Measurements from ENCODE around the gene VGLL4. TPM values are rescaled to one million over a fixed set of nuclear protein-coding genes. Genes with fewer than 3 reads are reported as not detected.

VGLL4 gene
- total RNA-seq, 1 experiment from 2014 or later: 46.3 TPM

GRCh38 chr3:11655196-11655928 lies 11.6 kb upstream of the VGLL4 start:
- no peaks in the 10 kb centered on the region for H3K36me3 ChIP-seq (ENCODE audit: low read depth, low read length)
- POLR2A ChIA-PET (ENCODE audit: unreplicated experiment): no interaction called here
- no peak overlapping the region for H3K9ac ChIP-seq (ENCODE audit: low read length)
- H3K79me2 ChIP-seq (ENCODE audit: low read length): peaks cover 11% of the 10 kb centered on the region; the same call in 1 of the 2 replicates
- H3K9me3 ChIP-seq (ENCODE audit: low read length): no peaks in the 10 kb centered on the region
- H3K4me3 ChIP-seq (ENCODE audit: low read length): no peak overlapping the region
- H4K20me1 ChIP-seq (ENCODE audit: low read length): no peaks in the 10 kb centered on the region
- peak; percentile 64 for TF ChIP-seq CTCF (conservative IDR thresholded peaks at IDR 0.05; ENCODE audit: low read depth, low read length)
- TF ChIP-seq EZH2phosphoT487 (IDR thresholded peaks at IDR 0.05; ENCODE audit: borderline replicate concordance, low read length): no peak
- H3K4me1 ChIP-seq (ENCODE audit: insufficient read depth, low read length): no peaks in the 10 kb centered on the region
- CTCF ChIA-PET: no interaction called here
- ATAC-seq (peak; percentile 33; the same call in 1 of the 2 replicates), DNase-seq (peak; percentile 31)
- H3K27me3 ChIP-seq (ENCODE audit: low read length): no peaks in the 10 kb centered on the region
- H2AFZ ChIP-seq (ENCODE audit: low read length): no peak overlapping the region
- no peaks in the 10 kb centered on the region for H3K9me2 ChIP-seq (replicated peaks; ENCODE audit: low read length)
- BruUV-seq (replicated peaks): no TSS peak
- intact Hi-C loops (cut with micrococcal nuclease): no loop called here
- H3K27ac ChIP-seq (ENCODE audit: low read length): no peak overlapping the region
- H3K4me2 ChIP-seq (ENCODE audit: low read length): no peak overlapping the region
- no peaks in the 10 kb centered on the region for H3F3A ChIP-seq (ENCODE audit: low read length, unreplicated experiment)

GRCh38 chr3:11654166-11654565 lies 10.5 kb upstream of the VGLL4 start:
- BruUV-seq (replicated peaks): no TSS peak
- CTCF ChIA-PET: no interaction called here
- TF ChIP-seq EZH2phosphoT487 (IDR thresholded peaks at IDR 0.05; ENCODE audit: borderline replicate concordance, low read length) (no peak), CTCF (conservative IDR thresholded peaks at IDR 0.05; ENCODE audit: low read depth, low read length) (no peak)
- no peak for ATAC-seq
- H3K9me3 ChIP-seq (ENCODE audit: low read length): no peaks in the 10 kb centered on the region
- H3K79me2 ChIP-seq (ENCODE audit: low read length): peaks cover 12% of the 10 kb centered on the region; the same call in 1 of the 2 replicates
- H4K20me1 ChIP-seq (ENCODE audit: low read length): no peaks in the 10 kb centered on the region
- no peaks in the 10 kb centered on the region for H3K36me3 ChIP-seq (ENCODE audit: low read depth, low read length)
- DNase-seq: no peak
- H3K4me3 ChIP-seq (ENCODE audit: low read length): no peak overlapping the region
- no peak overlapping the region for H3K9ac ChIP-seq (ENCODE audit: low read length)
- intact Hi-C loops (cut with micrococcal nuclease): no loop called here
- H3K9me2 ChIP-seq (replicated peaks; ENCODE audit: low read length): no peaks in the 10 kb centered on the region
- no peak overlapping the region for H2AFZ ChIP-seq (ENCODE audit: low read length)
- H3F3A ChIP-seq (ENCODE audit: low read length, unreplicated experiment): no peaks in the 10 kb centered on the region
- H3K27ac ChIP-seq (ENCODE audit: low read length): no peak overlapping the region
- POLR2A ChIA-PET (ENCODE audit: unreplicated experiment): no interaction called here
- H3K4me1 ChIP-seq (ENCODE audit: insufficient read depth, low read length): no peaks in the 10 kb centered on the region
- H3K4me2 ChIP-seq (ENCODE audit: low read length): no peak overlapping the region
- no peaks in the 10 kb centered on the region for H3K27me3 ChIP-seq (ENCODE audit: low read length)

- no TSS peak for BruUV-seq (replicated peaks)
- no peak for ATAC-seq
- DNase-seq: no peak
- TF ChIP-seq EZH2 (IDR thresholded peaks at IDR 0.05; ENCODE audit: low read length, unreplicated experiment) (no peak), CTCF (conservative IDR thresholded peaks at IDR 0.05; ENCODE audit: low read depth, low read length) (peak; percentile 20; the same call in 1 of the 2 replicates)
- Histone ChIP-seq H3K4me1 (ENCODE audit: insufficient read depth, low read length) (no peaks in the 10 kb centered on the region), H3F3A (ENCODE audit: low read length, unreplicated experiment) (no peaks in the 10 kb centered on the region), H3K27ac (ENCODE audit: low read length) (no peak overlapping the region), H3K9me2 (replicated peaks; ENCODE audit: low read length) (no peaks in the 10 kb centered on the region), H4K20me1 (ENCODE audit: low read length) (no peaks in the 10 kb centered on the region), H2AFZ (ENCODE audit: low read length) (no peak overlapping the region), H3K27me3 (ENCODE audit: low read length) (no peaks in the 10 kb centered on the region), H3K9me3 (ENCODE audit: low read length) (no peaks in the 10 kb centered on the region), H3K36me3 (ENCODE audit: low read depth, low read length) (no peaks in the 10 kb centered on the region), H3K79me2 (ENCODE audit: low read length) (peaks cover 12% of the 10 kb centered on the region; the same call in 1 of the 2 replicates), H3K4me3 (ENCODE audit: low read length) (no peak overlapping the region), H3K4me2 (ENCODE audit: low read length) (no peak overlapping the region), H3K9ac (ENCODE audit: low read length) (no peak overlapping the region)
- intact Hi-C loops (cut with micrococcal nuclease): no loop called here
- ChIA-PET POLR2A (ENCODE audit: unreplicated experiment) (no interaction called here), CTCF (no interaction called here)
These were observed 9.8 kb upstream of the VGLL4 start for GRCh38 chr3:11653298-11654055.

All from PC-3 (cell line).